ENCODE results near the gene TGFBI.

TGFBI gene

DNA sequence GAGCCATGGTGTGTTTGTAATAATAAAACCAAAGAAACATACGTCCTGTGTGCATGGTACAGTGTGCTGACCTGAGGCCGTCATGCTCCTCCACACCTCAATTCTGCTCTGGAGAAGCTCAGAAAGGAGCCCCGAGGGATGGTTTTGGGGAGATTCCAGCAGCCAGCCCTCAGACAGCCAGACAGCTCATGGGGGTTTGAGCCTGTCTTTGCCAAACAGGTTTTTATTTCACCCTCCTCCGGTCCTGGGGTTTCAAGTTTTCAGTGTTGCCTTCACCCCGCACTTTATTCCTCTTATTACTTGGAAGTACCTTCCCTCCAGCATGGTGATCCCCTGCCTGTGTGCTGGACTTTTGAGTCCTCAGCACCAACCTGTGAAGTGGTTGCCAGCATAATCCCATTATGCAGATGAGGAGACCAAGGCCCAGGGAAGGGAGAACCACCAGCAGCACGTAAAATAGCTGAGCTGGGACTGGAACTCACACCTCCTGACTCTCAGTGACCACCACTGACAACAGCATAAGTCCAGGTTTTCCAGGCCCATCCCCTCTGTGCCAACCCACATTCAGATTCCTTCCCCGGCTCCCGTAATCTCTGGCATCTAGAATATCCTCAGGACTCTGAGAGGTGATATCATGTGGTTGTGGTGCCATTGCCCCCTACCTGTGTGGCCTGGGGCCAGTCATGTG, 35.1 kb downstream of the TGFBI start:
- H3K27me3 ChIP-seq (ENCODE audit: control insufficient read depth, low read length) = no peaks in the 10 kb centered on the region
- no peak overlapping the region for H3K27ac ChIP-seq (ENCODE audit: low read depth, low read length)
- no peaks in the 10 kb centered on the region for H3K36me3 ChIP-seq (ENCODE audit: control insufficient read depth, low read length)
- no peaks in the 10 kb centered on the region for H3K79me2 ChIP-seq (ENCODE audit: control insufficient read depth, low read length)
- no peak overlapping the region for H3K4me3 ChIP-seq (ENCODE audit: low read length)
- no peaks in the 10 kb centered on the region for H3F3A ChIP-seq (ENCODE audit: control insufficient read depth, insufficient read depth)
- no peaks in the 10 kb centered on the region for H3K9me3 ChIP-seq (ENCODE audit: control insufficient read depth, insufficient read depth, low read length)
- no peaks in the 10 kb centered on the region for H4K20me1 ChIP-seq (ENCODE audit: control insufficient read depth, insufficient read depth, low read depth, low read length)
- peak overlapping the region; percentile 34; the same call in 1 of the 2 replicates for H3K4me2 ChIP-seq (ENCODE audit: low read length)
- H3K4me1 ChIP-seq (ENCODE audit: control insufficient read depth, low read length) = peaks cover 17% of the 10 kb centered on the region
- no peaks in the 10 kb centered on the region for H3K9me2 ChIP-seq (replicated peaks; ENCODE audit: control insufficient read depth, low read length)
- TF ChIP-seq, protein P1, sequence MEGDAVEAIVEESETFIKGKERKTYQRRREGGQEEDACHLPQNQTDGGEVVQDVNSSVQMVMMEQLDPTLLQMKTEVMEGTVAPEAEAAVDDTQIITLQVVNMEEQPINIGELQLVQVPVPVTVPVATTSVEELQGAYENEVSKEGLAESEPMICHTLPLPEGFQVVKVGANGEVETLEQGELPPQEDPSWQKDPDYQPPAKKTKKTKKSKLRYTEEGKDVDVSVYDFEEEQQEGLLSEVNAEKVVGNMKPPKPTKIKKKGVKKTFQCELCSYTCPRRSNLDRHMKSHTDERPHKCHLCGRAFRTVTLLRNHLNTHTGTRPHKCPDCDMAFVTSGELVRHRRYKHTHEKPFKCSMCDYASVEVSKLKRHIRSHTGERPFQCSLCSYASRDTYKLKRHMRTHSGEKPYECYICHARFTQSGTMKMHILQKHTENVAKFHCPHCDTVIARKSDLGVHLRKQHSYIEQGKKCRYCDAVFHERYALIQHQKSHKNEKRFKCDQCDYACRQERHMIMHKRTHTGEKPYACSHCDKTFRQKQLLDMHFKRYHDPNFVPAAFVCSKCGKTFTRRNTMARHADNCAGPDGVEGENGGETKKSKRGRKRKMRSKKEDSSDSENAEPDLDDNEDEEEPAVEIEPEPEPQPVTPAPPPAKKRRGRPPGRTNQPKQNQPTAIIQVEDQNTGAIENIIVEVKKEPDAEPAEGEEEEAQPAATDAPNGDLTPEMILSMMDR (IDR thresholded peaks at IDR 0.05; ENCODE audit: low read depth, low read length, poor library complexity, severe bottlenecking) = no peak
- no peak for TF ChIP-seq EZH2phosphoT487 (IDR thresholded peaks at IDR 0.05; ENCODE audit: borderline replicate concordance, low read length)

DNA sequence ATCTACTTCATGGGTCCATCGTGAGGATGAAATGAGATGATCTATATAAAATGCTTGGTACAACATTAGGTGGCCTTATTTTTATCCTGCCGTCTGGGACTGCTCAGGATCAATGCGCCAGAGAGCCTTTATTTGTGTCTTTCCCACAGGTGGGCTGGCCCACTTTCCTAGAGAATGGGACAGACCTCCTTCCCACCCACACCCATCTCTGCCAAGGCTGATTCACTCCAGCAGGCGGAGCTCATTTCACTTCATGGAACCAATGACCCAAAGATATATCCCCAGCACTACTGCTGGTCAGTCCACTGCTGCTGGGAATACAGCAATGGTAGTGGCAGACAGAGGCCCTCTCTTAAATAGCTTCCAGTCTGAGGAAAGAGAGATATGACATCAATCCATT, 35.7 kb downstream of the TGFBI start:
- Histone ChIP-seq H4K20me1 (ENCODE audit: control insufficient read depth, insufficient read depth, low read depth, low read length) (no peaks in the 10 kb centered on the region), H3F3A (ENCODE audit: control insufficient read depth, insufficient read depth) (no peaks in the 10 kb centered on the region), H3K9me3 (ENCODE audit: control insufficient read depth, insufficient read depth, low read length) (no peaks in the 10 kb centered on the region), H3K4me3 (ENCODE audit: low read length) (no peak overlapping the region), H3K79me2 (ENCODE audit: control insufficient read depth, low read length) (no peaks in the 10 kb centered on the region), H3K9me2 (replicated peaks; ENCODE audit: control insufficient read depth, low read length) (no peaks in the 10 kb centered on the region), H3K4me2 (ENCODE audit: low read length) (no peak overlapping the region), H3K4me1 (ENCODE audit: control insufficient read depth, low read length) (peaks cover 17% of the 10 kb centered on the region), H3K27ac (ENCODE audit: low read depth, low read length) (no peak overlapping the region), H3K27me3 (ENCODE audit: control insufficient read depth, low read length) (no peaks in the 10 kb centered on the region), H3K36me3 (ENCODE audit: control insufficient read depth, low read length) (no peaks in the 10 kb centered on the region)
- TF ChIP-seq, protein P1 (IDR thresholded peaks at IDR 0.05; ENCODE audit: low read depth, low read length, poor library complexity, severe bottlenecking) = peak; percentile 13
- TF ChIP-seq EZH2phosphoT487 (IDR thresholded peaks at IDR 0.05; ENCODE audit: borderline replicate concordance, low read length) = no peak

DNA sequence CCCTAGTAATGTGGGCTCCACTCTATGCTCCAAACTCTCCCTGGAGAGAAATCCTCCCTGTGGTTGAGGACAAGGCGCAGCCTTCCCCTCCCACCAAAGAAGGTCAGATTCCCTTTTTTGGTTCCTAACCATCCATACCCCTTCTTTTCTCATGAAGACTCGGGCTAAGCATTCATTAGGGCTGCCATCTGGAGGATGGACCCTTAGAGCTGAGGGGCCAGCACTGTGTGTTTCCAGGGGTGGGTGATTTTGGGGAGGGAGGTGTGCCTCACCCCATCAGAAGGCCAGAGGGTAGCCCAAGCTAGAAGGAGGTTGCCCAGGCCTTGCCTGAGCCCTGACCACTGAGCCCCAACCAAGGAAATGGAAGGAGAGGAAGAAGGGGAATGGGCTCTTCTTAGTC, 36.8 kb downstream of the TGFBI start:
- no peaks in the 10 kb centered on the region for H3K36me3 ChIP-seq (ENCODE audit: control insufficient read depth, low read length)
- H3K79me2 ChIP-seq (ENCODE audit: control insufficient read depth, low read length) = no peaks in the 10 kb centered on the region
- no peaks in the 10 kb centered on the region for H3K9me3 ChIP-seq (ENCODE audit: control insufficient read depth, insufficient read depth, low read length)
- no peak overlapping the region for H3K27ac ChIP-seq (ENCODE audit: low read depth, low read length)
- no peaks in the 10 kb centered on the region for H3F3A ChIP-seq (ENCODE audit: control insufficient read depth, insufficient read depth)
- H3K4me3 ChIP-seq (ENCODE audit: low read length) = no peak overlapping the region
- H3K4me1 ChIP-seq (ENCODE audit: control insufficient read depth, low read length) = peaks cover 17% of the 10 kb centered on the region
- H3K27me3 ChIP-seq (ENCODE audit: control insufficient read depth, low read length) = no peaks in the 10 kb centered on the region
- no peaks in the 10 kb centered on the region for H3K9me2 ChIP-seq (replicated peaks; ENCODE audit: control insufficient read depth, low read length)
- no peak for TF ChIP-seq EZH2phosphoT487 (IDR thresholded peaks at IDR 0.05; ENCODE audit: borderline replicate concordance, low read length)
- TF ChIP-seq, protein P1 (IDR thresholded peaks at IDR 0.05; ENCODE audit: low read depth, low read length, poor library complexity, severe bottlenecking) = no peak
- no peak overlapping the region for H3K4me2 ChIP-seq (ENCODE audit: low read length)
- H4K20me1 ChIP-seq (ENCODE audit: control insufficient read depth, insufficient read depth, low read depth, low read length) = no peaks in the 10 kb centered on the region

All from DOHH2 (cell line).